Mesenteric fat pad (tissue), 1 donor: ENCODE measurements around the gene SLC7A14. TPM values are rescaled to one million over a fixed set of nuclear protein-coding genes. Genes with fewer than 3 reads are reported as not detected.

ENCODE experiments used
- microRNA-seq: library from miRNA; unstranded; fragments of <30 nt; microRNA quantifications from one replicate; pipeline ENCODE4 v1.2.0, GENCODE V29; 2020; ENCODE audit warnings: borderline number of aligned reads
- total RNA-seq: library from RNA; stranded (reverse); fragmentation: NEBNext Ultra II Directional; extraction: Animal tissue kit (Norgen Biotek cat#: 25700); gene quantifications from one replicate; pipeline ENCODE4 v1.2.1, GENCODE V29; 2021
- donor health status: DM: yes; HTN: yes; CAD: no.

The SLC7A14 gene
- total RNA-seq, 1 donor from 2014 or later = not detected

Small RNAs within 50 kb of the gene (microRNA-seq; reads per million reads assigned to microRNA genes)
- gene MIR6828 = not detected

Other genes starting within 250 kb of the SLC7A14 start
- gene SKIL, start 228.4 kb downstream of the SLC7A14 start, total RNA-seq = 55.8 TPM
- gene CLDN11, start 167.2 kb downstream of the SLC7A14 start, total RNA-seq = 61.1 TPM